SK-N-SH (cell line): ENCODE data around the gene EPB41L5. TPM values are rescaled to one million over a fixed set of nuclear protein-coding genes. Genes with fewer than 3 reads are reported as not detected.

Source experiments
- CTCF ChIA-PET: fragments of 300-600, 350-600 bp; formaldehyde crosslinking; extraction: SDS; loops from one replicate; lab custom pipeline; 2021; lab: Yijun Ruan, JAX
- POLR2A ChIA-PET: fragments of 350-600 bp; sonication (Branson Sonifier 250); formaldehyde crosslinking; extraction: SDS; loops from one replicate; lab custom pipeline; 2020; ENCODE audit warnings: antibody characterized with exemption, inconsistent platforms; lab: Yijun Ruan, JAX
- DNase-seq: peaks from one replicate; pipeline ENCODE4 v3.0.0; 2012
- H2AFZ ChIP-seq: fragments of 200-600 bp; sonication (generic); 2 replicates; pipeline ENCODE4 v1.8.1; 2016; ENCODE audit warnings: antibody characterized with exemption, mild to moderate bottlenecking, low read depth
- H3F3A ChIP-seq: fragments of 200-600 bp; sonication (generic); replicated peaks from 2 replicates; pipeline ENCODE3; 2016; ENCODE audit warnings: antibody characterized with exemption, mild to moderate bottlenecking; ENCODE audit not compliant: insufficient read depth
- H3K27ac ChIP-seq, 2 experiments: fragments of 200-500 bp in 1 of 2; fragments of 200-600 bp in 1 of 2; sonication (Bioruptor generic) in 1 of 2; sonication (generic), shearing (Covaris generic) in 1 of 2; 2 replicates each; pipeline versions ENCODE4 v1.5.1 to v1.6.1; 2014 to 2016; ENCODE audit warnings: low read depth in 2 of 2, inconsistent platforms in 1 of 2, low read length in 1 of 2, mild to moderate bottlenecking in 1 of 2, mixed read lengths in 1 of 2
- H3K27me3 ChIP-seq: fragments of 200-600 bp; sonication (generic), shearing (Covaris generic); 2 replicates; pipeline ENCODE4 v1.6.1; 2016; ENCODE audit warnings: mixed run types; ENCODE audit not compliant: insufficient read depth
- H3K36me3 ChIP-seq, 2 experiments: fragments of 200-500 bp in 1 of 2; fragments of 200-600 bp in 1 of 2; sonication (Bioruptor generic) in 1 of 2; sonication (generic) in 1 of 2; replicated peaks in 1 of 2; 2 replicates each; pipeline versions ENCODE3 to v1.5.1; 2014 to 2016; ENCODE audit warnings: low read length in 1 of 2, mild to moderate bottlenecking in 1 of 2; ENCODE audit not compliant: insufficient read depth in 2 of 2, control insufficient read depth in 1 of 2
- H3K4me1 ChIP-seq, 2 experiments: fragments of 200-500 bp in 1 of 2; fragments of 200-600 bp in 1 of 2; sonication (Bioruptor generic) in 1 of 2; sonication (generic), shearing (Covaris generic) in 1 of 2; 2 replicates each; pipeline versions ENCODE4 v1.5.1 to v1.6.1; 2014 to 2016; ENCODE audit warnings: low read depth in 1 of 2, low read length in 1 of 2, mixed run types in 1 of 2; ENCODE audit not compliant: insufficient read depth in 2 of 2, control insufficient read depth in 1 of 2
- H3K4me2 ChIP-seq: fragments of 200-600 bp; sonication (generic), shearing (Covaris generic); 2 replicates; pipeline ENCODE4 v1.6.1; 2017; ENCODE audit warnings: mixed run types
- H3K4me3 ChIP-seq, 2 experiments: fragments of 200-500 bp in 1 of 2; fragments of 200-600 bp in 1 of 2; sonication (Bioruptor generic) in 1 of 2; sonication (generic), shearing (Covaris generic) in 1 of 2; 2 replicates each; pipeline versions ENCODE4 v1.5.1 to v1.8.1; 2014 to 2016; ENCODE audit warnings: low read depth in 2 of 2, inconsistent platforms in 1 of 2, low read length in 1 of 2, mild to moderate bottlenecking in 1 of 2, mixed read lengths in 1 of 2, moderate library complexity in 1 of 2
- H3K79me2 ChIP-seq: fragments of 200-600 bp; sonication (generic); 2 replicates; pipeline ENCODE4 v1.8.1; 2017; ENCODE audit warnings: mild to moderate bottlenecking; ENCODE audit not compliant: insufficient read depth
- H3K9ac ChIP-seq: fragments of 200-600 bp; sonication (generic); 2 replicates; pipeline ENCODE4 v1.6.1; 2017; ENCODE audit warnings: mixed run types
- H3K9me2 ChIP-seq: fragments of 200-600 bp; sonication (generic); 2 replicates; pipeline ENCODE4 v1.6.1; 2017; ENCODE audit warnings: mixed run types
- H3K9me3 ChIP-seq: fragments of 200-600 bp; sonication (generic); 2 replicates; pipeline ENCODE4 v1.6.1; 2017; ENCODE audit warnings: mixed run types, mild to moderate bottlenecking, moderate library complexity
- H4K20me1 ChIP-seq: fragments of 200-600 bp; sonication (generic); 2 replicates; pipeline ENCODE4 v1.6.1; 2017; ENCODE audit warnings: mild to moderate bottlenecking, mixed run types; ENCODE audit not compliant: insufficient read depth
- CHD2 ChIP-seq: fragments of 150-350 bp; IDR thresholded peaks from 2 replicates; pipeline ENCODE4 v1.6.1; 2018; ENCODE audit warnings: low read length; ENCODE audit not compliant: partially characterized antibody
- CTCF ChIP-seq: fragments of 200-600 bp; sonication (generic); IDR thresholded peaks from 2 replicates; pipeline ENCODE4 v1.6.1; 2017; ENCODE audit warnings: antibody characterized with exemption, mild to moderate bottlenecking, moderate library complexity
- EP300 ChIP-seq, 2 experiments: IDR thresholded peaks; 2 replicates each; pipeline versions ENCODE4 v1.4.0 to v1.6.1; 2012; ENCODE audit warnings: borderline replicate concordance in 1 of 2, low read depth in 1 of 2, low read length in 1 of 2
- FOXM1 ChIP-seq: IDR thresholded peaks from 2 replicates; pipeline ENCODE4 v1.4.0; 2012; ENCODE audit warnings: low read depth, mild to moderate bottlenecking
- IRF3 ChIP-seq: fragments of 150-350 bp; IDR thresholded peaks from 2 replicates; pipeline ENCODE4 v1.6.1; 2016; ENCODE audit warnings: mild to moderate bottlenecking, low read depth, low read length
- JUND ChIP-seq: IDR thresholded peaks from 2 replicates; pipeline ENCODE4 v1.4.0; 2012
- MAX ChIP-seq: IDR thresholded peaks from 2 replicates; pipeline ENCODE4 v1.4.0; 2012; ENCODE audit warnings: low read depth
- MEF2A ChIP-seq: IDR thresholded peaks from 2 replicates; pipeline ENCODE4 v1.4.0; 2012; ENCODE audit warnings: low read depth, borderline replicate concordance
- PBX3 ChIP-seq: IDR thresholded peaks from 2 replicates; pipeline ENCODE4; 2012
- POLR2AphosphoS5 ChIP-seq: IDR thresholded peaks from 2 replicates; pipeline ENCODE4 v1.6.1; 2012; ENCODE audit warnings: low read depth, low read length
- REST ChIP-seq: IDR thresholded peaks from 2 replicates; pipeline ENCODE4 v1.6.1; 2012; ENCODE audit warnings: mild to moderate bottlenecking, low read depth, low read length, moderate library complexity
- SIN3A ChIP-seq: IDR thresholded peaks from 2 replicates; pipeline ENCODE4 v1.6.1; 2012; ENCODE audit warnings: low read depth, mild to moderate bottlenecking, low read length, moderate library complexity, borderline replicate concordance
- TAF1 ChIP-seq: IDR thresholded peaks from 2 replicates; pipeline ENCODE4 v1.6.1; 2012; ENCODE audit warnings: low read depth, mild to moderate bottlenecking, low read length, moderate library complexity, borderline replicate concordance
- TCF12 ChIP-seq: IDR thresholded peaks from 2 replicates; pipeline ENCODE4 v1.4.0; 2012
- USF2 ChIP-seq: fragments of 150-350 bp; IDR thresholded peaks from 2 replicates; pipeline ENCODE4 v1.6.1; 2017; ENCODE audit warnings: antibody characterized with exemption, low read length, low read depth, borderline replicate concordance
- YY1 ChIP-seq: IDR thresholded peaks from 2 replicates; pipeline ENCODE4 v1.4.0; 2012; ENCODE audit warnings: low read depth, mild to moderate bottlenecking
- ZBTB33 ChIP-seq: IDR thresholded peaks from 2 replicates; pipeline ENCODE4 v1.4.0; 2012; ENCODE audit warnings: low read depth, borderline replicate concordance
- WGBS: methylation state at CpG from one replicate; pipeline ENCODE4 v1.1.6; 2017; ENCODE audit warnings: low lambda C conversion rate; 5-methylcytosine and 5-hydroxymethylcytosine counted together
- polyA plus RNA-seq, 3 experiments: library from polyadenylated mRNA; depleted of rRNA; stranded (reverse); fragments of >200 nt; gene quantifications; 2 replicates each; pipeline ENCODE4 v1.2.3, GENCODE V29; 2012

Gene EPB41L5
- polyA plus RNA-seq, 1 of the 3 experiments (the other 2 are of a cell fraction) = 5.3 TPM

- H3F3A ChIP-seq = no peaks in the 10 kb centered on the region
- ChIA-PET POLR2A (no interaction called here), CTCF (no interaction called here)
- no peaks in the 10 kb centered on the region for H3K27me3 ChIP-seq
- H3K4me3 ChIP-seq = no peak overlapping the region
- H3K36me3 ChIP-seq = no peaks in the 10 kb centered on the region
- no peaks in the 10 kb centered on the region for H3K9me2 ChIP-seq
- H2AFZ ChIP-seq = no peak overlapping the region
- H4K20me1 ChIP-seq = no peaks in the 10 kb centered on the region
- H3K9me3 ChIP-seq = no peaks in the 10 kb centered on the region
- H3K9ac ChIP-seq = no peak overlapping the region
- no peaks in the 10 kb centered on the region for H3K79me2 ChIP-seq
- no peak overlapping the region for H3K4me2 ChIP-seq
- no peak overlapping the region for H3K27ac ChIP-seq
- WGBS = 85% methylated on average over 1 of the region's 1 CpG
- TF ChIP-seq ZBTB33 (no peak), REST (no peak), JUND (no peak), POLR2AphosphoS5 (no peak), IRF3 (no peak), YY1 (no peak), TCF12 (no peak)
- DNase-seq = no peak
- no peaks in the 10 kb centered on the region for H3K4me1 ChIP-seq
These were observed 11.4 kb upstream of the EPB41L5 start for GRCh38 chr2:120001471-120001870.

- Histone ChIP-seq H4K20me1 (no peaks in the 10 kb centered on the region), H2AFZ (no peak overlapping the region), H3K27ac (no peak overlapping the region), H3K9me3 (no peaks in the 10 kb centered on the region), H3K4me3 (no peak overlapping the region), H3F3A (no peaks in the 10 kb centered on the region), H3K4me1 (no peaks in the 10 kb centered on the region), H3K27me3 (no peaks in the 10 kb centered on the region), H3K9ac (no peak overlapping the region), H3K36me3 (no peaks in the 10 kb centered on the region), H3K4me2 (no peak overlapping the region), H3K79me2 (no peaks in the 10 kb centered on the region), H3K9me2 (no peaks in the 10 kb centered on the region)
- CTCF ChIA-PET = interaction anchor here (0.7 to 1.8 kb wide), 3 partner anchors 171 to 301 kb away, joined by 3 to 5 read pairs (median 4); no protein-coding TSS in a partner anchor
- no peak for DNase-seq
- POLR2A ChIA-PET = interaction anchor here (1.3 kb wide), 1 partner anchor 8 kb away, joined by 6 read pairs; the partner anchor contains the start of gene EPB41L5
- no peak for TF ChIP-seq TAF1
- no peak for TF ChIP-seq USF2
- TF ChIP-seq PBX3 = no peak
- no peak for TF ChIP-seq MAX
- no peak for TF ChIP-seq EP300 (IDR thresholded peaks at IDR 0.05; ENCODE audit: borderline replicate concordance in 1 of 2, low read depth in 1 of 2, low read length in 1 of 2)
- no peak for TF ChIP-seq CHD2
- no peak for TF ChIP-seq CTCF
- no peak for TF ChIP-seq MEF2A
- TF ChIP-seq FOXM1 = no peak
- TF ChIP-seq SIN3A = no peak
These were observed 8.6 kb upstream of the EPB41L5 start for GRCh38 chr2:120004254-120004653.
